Activated CD4-positive, alpha-beta T cell treated with anti-CD3 and anti-CD28 coated beads for 1 hour (primary cell): ENCODE data around the gene PI3.
"Not testable (repeated sequence)": the region's sequence is repeated elsewhere in the genome, so short reads cannot be mapped to it uniquely, and the experiment has no call there.

Experiments
- DNase-seq: peaks from one replicate; pipeline ENCODE4 v3.0.0-alpha.2; 2020

PI3 gene

GRCh38 chr20:45174434-45175364 lies at the start of gene PI3:
Gene PI3 (plus strand): TSS chr20:45174902. CDS start chr20:45174923, 21 bp downstream.
- no peak for DNase-seq

GRCh38 chr20:45128099-45128498 lies 46.6 kb upstream of the PI3 start:
- DNase-seq: no peak

- DNase-seq: no peak
These were observed 37.8 kb upstream of the PI3 start for GRCh38 chr20:45136911-45137310.

GRCh38 chr20:45138561-45139300 lies 36.0 kb upstream of the PI3 start:
- DNase-seq: no peak

GRCh38 chr20:45139733-45140375 lies 34.8 kb upstream of the PI3 start:
- not testable (repeated sequence) for DNase-seq

GRCh38 chr20:45140836-45141235 lies 33.9 kb upstream of the PI3 start:
- no peak for DNase-seq

GRCh38 chr20:45149062-45149461 lies 25.6 kb upstream of the PI3 start:
- no peak for DNase-seq

GRCh38 chr20:45152405-45152804 lies 22.3 kb upstream of the PI3 start:
- no peak for DNase-seq

- no peak for DNase-seq
These were observed 21.6 kb upstream of the PI3 start for GRCh38 chr20:45153147-45153546.

- DNase-seq: no peak
These were observed 20.9 kb upstream of the PI3 start for GRCh38 chr20:45153752-45154151.

GRCh38 chr20:45154183-45154582 lies 20.5 kb upstream of the PI3 start:
- no peak for DNase-seq

GRCh38 chr20:45154794-45155193 lies 19.9 kb upstream of the PI3 start:
- not testable (repeated sequence) for DNase-seq

GRCh38 chr20:45156713-45157112 lies 18.0 kb upstream of the PI3 start:
- DNase-seq: no peak

GRCh38 chr20:45157962-45158361 lies 16.7 kb upstream of the PI3 start:
- DNase-seq: no peak

- no peak for DNase-seq
These were observed 11.5 kb upstream of the PI3 start for GRCh38 chr20:45163083-45163803.

GRCh38 chr20:45164906-45165305 lies 9.8 kb upstream of the PI3 start:
- no peak for DNase-seq

GRCh38 chr20:45173522-45173921 lies 1.2 kb upstream of the PI3 start:
- DNase-seq: no peak

- DNase-seq: no peak
These were observed 2.0 kb downstream of the PI3 start for GRCh38 chr20:45176526-45177267.

GRCh38 chr20:45179166-45179565 lies 4.5 kb downstream of the PI3 start:
- DNase-seq: no peak

- DNase-seq: no peak
These were observed 6.9 kb downstream of the PI3 start for GRCh38 chr20:45181639-45182038.

GRCh38 chr20:45183084-45183483 lies 8.4 kb downstream of the PI3 start:
- no peak for DNase-seq

GRCh38 chr20:45187693-45188092 lies 13.0 kb downstream of the PI3 start:
- no peak for DNase-seq
